HG03280 (cell line): ENCODE results near the gene ELOVL6.
"Not testable (repeated sequence)": the region's sequence is repeated elsewhere in the genome, so short reads cannot be mapped to it uniquely, and the experiment has no call there.

Experiments used
- ATAC-seq: cut with Tn5 transposase; IDR thresholded peaks from one replicate; pipeline ENCODE4 v1.9.1; 2021; ENCODE audit warnings: mild to moderate bottlenecking, moderate library complexity; ENCODE audit not compliant: unreplicated experiment

The ELOVL6 gene, protein sequence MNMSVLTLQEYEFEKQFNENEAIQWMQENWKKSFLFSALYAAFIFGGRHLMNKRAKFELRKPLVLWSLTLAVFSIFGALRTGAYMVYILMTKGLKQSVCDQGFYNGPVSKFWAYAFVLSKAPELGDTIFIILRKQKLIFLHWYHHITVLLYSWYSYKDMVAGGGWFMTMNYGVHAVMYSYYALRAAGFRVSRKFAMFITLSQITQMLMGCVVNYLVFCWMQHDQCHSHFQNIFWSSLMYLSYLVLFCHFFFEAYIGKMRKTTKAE

DNA sequence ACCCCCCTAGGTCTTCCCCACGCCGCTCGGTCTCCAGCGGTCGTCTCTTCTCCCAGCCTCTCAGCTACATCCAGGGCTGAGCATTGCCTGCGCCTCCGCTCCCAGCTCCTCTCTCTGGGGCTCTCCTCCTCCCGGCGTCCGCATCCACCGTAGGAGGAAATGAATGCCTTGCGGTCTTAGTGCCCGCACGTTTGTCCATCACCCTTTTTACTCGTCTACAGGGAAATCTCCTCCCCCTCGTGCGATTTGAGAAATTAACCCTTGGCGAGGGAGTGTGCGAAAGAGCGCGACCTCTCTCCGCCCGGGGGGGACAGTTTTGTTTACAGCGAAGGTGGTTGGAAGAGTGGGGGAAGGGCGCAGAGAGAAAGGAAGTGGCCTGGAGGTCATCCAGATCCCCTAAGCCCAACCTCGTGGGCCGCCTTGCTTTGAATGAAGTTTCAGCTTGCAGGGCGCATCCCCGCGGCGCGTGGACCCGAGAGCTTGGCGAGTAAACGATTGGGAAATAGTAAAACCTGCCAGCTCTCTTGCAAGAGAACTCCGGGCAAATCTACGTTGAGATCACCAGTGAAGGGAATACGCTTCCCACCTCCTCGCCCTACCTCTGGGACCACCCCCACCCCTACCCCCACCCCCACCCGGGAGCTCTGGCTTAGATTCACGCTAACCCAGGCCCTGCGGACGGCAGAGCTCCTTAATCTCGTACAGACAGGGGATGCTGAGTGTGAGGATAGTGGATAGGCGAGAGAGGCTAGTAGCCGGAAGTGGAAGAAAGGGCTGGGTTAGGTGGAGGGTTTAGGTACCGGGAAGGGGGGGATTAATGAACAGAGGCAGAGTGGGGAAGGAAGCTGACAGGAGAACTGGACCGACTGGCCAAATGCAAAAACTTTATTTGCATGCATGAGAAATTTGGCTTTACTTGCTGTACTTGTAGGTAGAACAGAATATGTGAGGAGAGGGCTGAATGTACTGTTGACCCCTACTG, at the start of gene ELOVL6:
Gene ELOVL6 (minus strand): TSS at position 181 of the 982 bp plus-strand sequence. CDS start 280 bp downstream, outside the sequence.
- no peak for ATAC-seq

DNA sequence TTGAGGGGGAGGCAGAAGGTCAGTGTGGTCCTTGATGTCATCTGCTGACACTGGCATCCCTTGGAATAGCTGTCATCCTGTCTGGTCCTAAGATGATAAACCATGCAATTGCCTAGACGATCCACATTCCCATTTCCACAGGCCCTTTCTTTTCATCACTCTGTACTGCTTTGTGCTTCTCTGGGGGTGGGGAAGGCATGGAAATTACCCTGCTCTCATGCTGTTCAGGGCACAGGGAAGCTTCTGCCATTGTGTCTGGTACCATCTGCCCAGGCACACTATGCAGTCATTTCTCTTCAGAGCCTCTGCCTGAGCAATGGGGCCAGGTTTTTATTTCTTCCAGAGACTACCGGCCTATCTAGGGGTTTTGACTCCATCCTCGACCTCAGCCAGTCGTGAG, 49.7 kb upstream of the ELOVL6 start:
- ATAC-seq: no peak

DNA sequence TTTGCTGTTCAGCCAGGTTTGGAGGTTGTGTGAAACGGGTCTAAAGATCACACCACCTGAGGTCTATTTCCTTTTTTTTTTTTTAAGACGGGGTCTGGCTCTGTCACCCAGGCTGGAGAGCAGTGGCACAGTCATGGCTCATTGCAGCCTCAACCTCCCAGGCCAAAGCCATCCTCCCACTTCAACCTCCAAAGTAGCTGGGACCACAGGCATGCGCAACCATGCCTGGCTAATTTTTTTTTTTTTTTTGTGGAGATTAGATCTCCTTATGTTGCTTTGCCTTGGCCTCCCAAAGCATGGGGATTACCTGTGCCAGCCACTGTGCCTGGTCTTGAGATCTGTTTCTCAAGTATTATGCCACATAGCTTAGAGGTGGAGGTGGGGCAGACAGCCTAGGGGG, 49.2 kb upstream of the ELOVL6 start:
- no peak for ATAC-seq

GRCh38 chr4:110245577-110245976, 47.2 kb upstream of the ELOVL6 start:
- no peak for ATAC-seq

- no peak for ATAC-seq
Observed at GRCh38 chr4:110236324-110236723, 37.9 kb upstream of the ELOVL6 start.

DNA sequence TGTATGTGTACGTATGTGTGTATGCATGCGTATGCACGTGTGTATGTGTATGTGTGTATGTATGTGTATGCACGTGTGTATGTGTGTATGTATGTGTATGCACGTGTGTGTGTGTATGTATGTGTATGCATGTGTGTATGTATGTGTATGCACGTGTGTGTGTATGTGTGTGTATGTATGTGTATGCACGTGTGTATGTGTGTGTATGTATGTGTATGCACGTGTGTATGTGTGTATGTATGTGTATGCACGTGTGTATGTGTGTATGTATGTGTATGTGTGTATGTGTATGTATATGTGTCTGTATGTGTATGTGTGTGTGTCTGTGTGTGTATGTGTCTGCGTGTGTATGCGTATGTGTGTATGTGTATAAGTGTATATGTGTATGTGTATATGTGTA, 35.2 kb upstream of the ELOVL6 start:
- ATAC-seq: not testable (repeated sequence)

DNA sequence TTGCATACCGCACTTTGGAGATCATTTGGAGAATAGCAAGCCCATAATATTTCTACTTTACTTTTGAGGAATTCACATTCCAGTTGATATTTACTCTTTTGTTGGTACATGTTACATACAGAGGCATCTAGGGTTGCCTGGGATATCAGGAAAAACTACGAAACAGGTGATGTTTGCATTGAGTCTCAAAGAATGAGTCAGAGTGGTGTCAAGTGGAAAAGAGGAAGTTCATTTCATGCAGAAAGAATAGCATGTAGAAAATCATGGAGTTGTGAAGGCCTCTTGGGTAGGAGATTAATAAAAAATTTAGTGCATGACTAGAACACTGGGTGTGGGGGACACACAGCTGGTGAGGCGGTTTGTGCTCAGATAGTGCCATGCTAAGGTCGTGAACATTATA, 33.5 kb upstream of the ELOVL6 start:
- no peak for ATAC-seq

DNA sequence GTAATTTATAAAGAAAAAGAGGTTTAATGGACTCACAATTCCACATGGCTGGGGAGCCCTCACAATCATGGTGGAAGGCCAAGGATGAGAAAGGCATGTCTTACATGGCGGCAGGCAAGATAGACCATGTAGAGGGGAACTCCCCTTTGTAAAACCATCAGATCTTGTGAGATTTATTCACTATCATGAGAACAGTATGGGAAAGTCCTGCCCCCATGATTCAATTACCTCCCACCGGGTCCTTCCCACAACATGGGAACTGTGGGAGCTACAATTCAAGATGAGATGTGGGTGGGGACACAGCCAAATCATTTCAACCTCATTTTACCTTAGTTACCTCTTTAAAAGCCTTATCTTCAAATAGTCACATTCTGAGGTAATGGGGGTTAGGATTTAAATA, 30.9 kb upstream of the ELOVL6 start:
- no peak for ATAC-seq

- no peak for ATAC-seq
Observed at GRCh38 chr4:110224812-110225211, 26.4 kb upstream of the ELOVL6 start.

DNA sequence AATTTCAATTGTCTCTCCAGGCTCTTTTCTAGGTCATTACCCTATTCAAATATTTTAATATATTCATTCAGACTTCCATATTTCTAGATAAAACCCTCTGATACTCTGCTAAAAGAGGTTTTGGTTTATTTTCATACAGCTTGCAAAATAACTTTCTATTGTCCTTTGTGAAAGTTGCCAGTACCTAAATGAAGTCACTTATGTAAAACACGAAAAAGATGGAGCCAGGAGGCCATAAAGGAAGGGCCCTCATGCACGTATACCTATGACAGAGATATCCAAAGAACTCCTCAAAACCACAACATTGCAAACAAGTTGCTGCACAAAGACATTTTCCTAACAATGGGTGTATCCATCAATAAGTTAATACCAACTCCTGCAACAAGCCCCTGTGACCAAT, 25.7 kb upstream of the ELOVL6 start:
- ATAC-seq: no peak

DNA sequence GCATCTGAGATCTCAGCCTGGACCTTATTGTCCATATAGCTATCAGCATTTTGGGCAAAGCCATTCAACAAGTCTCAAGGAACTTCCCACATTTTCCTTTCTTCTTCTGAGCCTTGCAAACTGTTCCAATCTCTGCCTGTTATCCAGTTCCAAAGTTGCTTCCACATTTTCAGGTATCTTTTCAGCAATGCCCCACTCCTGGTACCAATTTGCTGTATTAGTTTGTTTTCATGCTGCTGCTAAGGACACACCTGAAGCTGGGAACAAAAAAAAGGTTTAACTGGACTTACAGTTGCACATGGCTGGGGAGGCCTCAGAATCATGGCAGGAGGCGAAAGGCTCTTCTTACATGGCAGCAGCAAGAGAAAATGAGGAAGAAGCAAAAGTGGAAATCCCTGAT, 20.5 kb upstream of the ELOVL6 start:
- not testable (repeated sequence) for ATAC-seq

DNA sequence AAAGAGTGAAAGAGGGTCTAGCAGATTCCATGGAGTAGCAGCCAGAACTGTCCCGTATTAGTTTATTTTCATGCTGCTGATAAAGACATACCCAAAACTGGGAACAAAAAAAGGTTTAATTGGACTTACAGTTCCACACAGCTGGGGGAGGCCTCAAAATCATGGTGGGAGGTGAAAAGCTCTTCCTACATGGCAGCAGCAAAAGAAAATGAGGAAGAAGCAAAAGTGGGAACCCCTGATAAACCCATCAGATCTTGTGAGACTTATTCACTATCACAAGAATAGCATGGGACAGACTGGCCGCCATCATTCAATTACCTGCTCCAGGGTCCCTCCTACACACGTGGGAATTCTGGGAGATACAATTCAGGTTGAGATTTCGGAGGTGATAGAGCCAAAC, 18.8 kb upstream of the ELOVL6 start:
- not testable (repeated sequence) for ATAC-seq

DNA sequence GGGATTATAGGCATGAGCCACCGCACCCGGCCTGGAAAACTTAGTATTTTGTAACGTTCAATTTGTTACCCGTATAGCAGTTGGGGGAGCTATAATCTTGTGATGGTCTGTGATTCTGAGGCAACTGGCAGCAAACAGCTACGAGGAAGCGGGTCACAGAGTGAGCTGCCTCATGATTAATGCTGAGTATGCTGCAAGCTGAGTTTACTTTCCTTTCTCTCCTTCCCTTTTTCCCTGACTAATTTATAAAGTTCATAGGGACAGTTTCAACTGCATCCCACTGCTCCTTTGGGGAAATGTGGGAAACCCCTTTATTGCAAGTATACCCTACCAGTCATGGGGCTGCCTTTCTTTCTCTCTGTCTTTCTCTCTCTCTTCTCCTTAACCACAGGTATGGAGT, 17.7 kb upstream of the ELOVL6 start:
- no peak for ATAC-seq

DNA sequence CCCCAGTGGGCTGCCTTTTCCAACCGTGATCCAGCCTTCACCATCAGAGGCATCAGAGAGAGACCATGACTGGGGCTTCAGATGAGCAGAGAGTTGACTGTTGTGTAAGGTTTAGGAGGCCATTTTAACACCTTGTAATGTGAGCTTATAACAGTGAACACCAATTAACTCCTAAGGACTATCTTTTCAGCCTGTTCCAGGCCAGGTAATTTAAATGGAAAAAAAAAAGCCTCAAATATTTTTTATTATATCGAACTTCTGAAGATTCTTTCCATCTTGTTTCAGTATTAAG, 13.3 kb upstream of the ELOVL6 start:
- no peak for ATAC-seq

DNA sequence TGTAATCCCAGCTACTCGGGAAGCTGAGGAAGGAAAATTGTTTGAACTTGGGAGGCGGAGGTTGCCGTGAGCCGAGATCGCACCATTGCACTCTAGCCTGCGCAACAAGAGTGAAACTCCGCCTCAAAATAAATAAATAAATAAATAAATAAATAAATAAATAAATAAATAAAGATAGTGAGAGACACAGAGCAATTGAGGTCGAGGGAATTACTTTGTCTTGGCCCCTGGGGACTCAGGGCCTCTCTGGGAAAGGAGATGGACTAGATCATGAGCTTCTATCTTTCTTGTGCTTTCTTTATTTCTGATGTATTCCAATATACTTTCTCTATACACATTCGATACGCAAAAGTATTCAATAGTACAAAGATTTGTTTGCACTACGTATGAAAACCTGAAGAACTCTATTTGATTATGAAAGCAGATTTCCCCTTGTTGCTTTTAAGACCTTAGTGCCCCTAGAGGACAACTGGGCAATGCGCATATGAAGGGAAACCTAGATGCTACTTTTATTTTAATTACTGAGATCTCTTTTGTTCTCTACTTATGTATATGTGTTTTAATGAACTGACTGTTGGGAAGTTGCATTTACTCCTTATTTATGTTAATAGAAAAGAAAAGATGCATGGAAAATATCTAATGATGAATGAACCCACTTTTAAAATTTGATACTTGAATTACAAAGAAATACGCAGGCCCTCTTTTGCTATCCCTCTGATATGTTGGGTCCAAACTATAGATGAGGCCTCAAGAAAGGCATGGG, 12.8 kb upstream of the ELOVL6 start:
- ATAC-seq: peak; percentile 91

DNA sequence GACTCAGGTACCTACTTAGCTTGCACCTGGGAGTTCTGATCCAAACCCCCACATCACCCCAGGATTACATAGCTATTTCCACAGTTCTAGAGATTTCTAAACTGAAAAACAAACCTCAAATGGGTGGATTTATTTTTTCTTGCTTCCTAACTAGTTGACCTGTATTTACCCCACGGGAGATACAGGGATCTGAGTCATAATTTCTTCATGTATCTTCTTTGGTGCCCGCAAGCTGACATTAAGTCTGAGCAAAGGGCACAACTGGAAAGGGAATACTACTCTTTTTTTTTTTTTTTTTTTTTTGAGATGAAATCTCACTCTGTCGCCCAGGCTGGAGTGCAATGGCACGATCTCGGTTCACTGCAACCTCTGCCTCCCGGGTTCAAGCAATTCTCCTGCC, 10.0 kb upstream of the ELOVL6 start:
- no peak for ATAC-seq

- no peak for ATAC-seq
Observed at GRCh38 chr4:110207233-110207632, 8.8 kb upstream of the ELOVL6 start.

GRCh38 chr4:110202024-110202423, 3.6 kb upstream of the ELOVL6 start:
- ATAC-seq: no peak

- no peak for ATAC-seq
Observed at GRCh38 chr4:110201502-110201901, 3.1 kb upstream of the ELOVL6 start.

GRCh38 chr4:110200689-110201088, 2.3 kb upstream of the ELOVL6 start:
- ATAC-seq: no peak

GRCh38 chr4:110198049-110198434, 373 bp downstream of the ELOVL6 start:
- no peak for ATAC-seq
